ENCODE data around the gene VAPB. TPM values are rescaled to one million over a fixed set of nuclear protein-coding genes. Genes with fewer than 3 reads are reported as not detected.

VAPB gene
- polyA plus RNA-seq, 3 donors, result 8.5 to 14.3 (median 10.1) TPM

GRCh38 chr20:58440021-58440767 lies 51.2 kb downstream of the VAPB start:
- no peak overlapping the region for H3K4me3 Mint-ChIP-seq
- no peak for TF ChIP-seq CTCF (IDR thresholded peaks at IDR 0.05)
- no peak overlapping the region for H2AFZ ChIP-seq (ENCODE audit: insufficient read depth, low read depth, low read length, poor library complexity, severe bottlenecking)
- no peaks in the 10 kb centered on the region for H3K27me3 ChIP-seq (ENCODE audit: control insufficient read depth in 2 of 2, insufficient read depth in 2 of 2, low read length in 2 of 2)
- no peaks in the 10 kb centered on the region for H3K4me1 Mint-ChIP-seq
- H3K27ac Mint-ChIP-seq, result no peak overlapping the region
- H3K4me2 ChIP-seq (replicated peaks; ENCODE audit: extremely low read depth, low read length, poor library complexity, severe bottlenecking), result no peak overlapping the region
- peaks cover 47 to 93% of the 10 kb centered on the region in 2 donors for H3K36me3 ChIP-seq (replicated peaks in 1 of 2; ENCODE audit: control insufficient read depth in 1 of 2, insufficient read depth in 2 of 2, low read length in 2 of 2)
- H3K27me3 Mint-ChIP-seq (ENCODE audit: low read depth in 3 of 3), result no peaks in the 10 kb centered on the region
- no peak for DNase-seq
- H4K20me1 ChIP-seq (ENCODE audit: insufficient read depth, low read length), result peaks cover 57% of the 10 kb centered on the region
- no peaks in the 10 kb centered on the region for H3K4me1 ChIP-seq (ENCODE audit: control insufficient read depth in 1 of 2, insufficient read depth in 2 of 2, low read length in 2 of 2)
- no peaks in the 10 kb centered on the region for H3K9me3 ChIP-seq (replicated peaks in 1 of 2; ENCODE audit: control insufficient read depth in 1 of 2, insufficient read depth in 1 of 2, low read length in 2 of 2)
- H3K79me2 ChIP-seq (ENCODE audit: insufficient read depth, low read length), result peaks cover 26% of the 10 kb centered on the region
- H3K27ac ChIP-seq (ENCODE audit: low read depth in 1 of 2, low read length in 2 of 2), result no peak overlapping the region
- H3K36me3 Mint-ChIP-seq, result peaks cover 66 to 78% of the 10 kb centered on the region in 2 donors
- no peak overlapping the region for H3K4me3 ChIP-seq (replicated peaks in 1 of 3; ENCODE audit: low read depth in 2 of 3, low read length in 3 of 3)
- WGBS (ENCODE audit: insufficient coverage), result no CpG with 5 or more reads among the region's 5 CpGs
- intact Hi-C loops (cut with micrococcal nuclease), result loop anchor here in 1 of 2 donors (10.0 kb wide), 1 partner anchor 205 kb away; no protein-coding TSS in a partner anchor
- H3K9me3 Mint-ChIP-seq, result no peaks in the 10 kb centered on the region
- H3K9ac ChIP-seq (ENCODE audit: insufficient read depth, low read length, poor library complexity, severe bottlenecking), result no peak overlapping the region

GRCh38 chr20:58441723-58442122 lies 52.7 kb downstream of the VAPB start:
- peak overlapping the region in 3 of 7 donors; percentile 26 to 61 (median 50) for H3K27ac Mint-ChIP-seq
- no peaks in the 10 kb centered on the region for H3K4me1 ChIP-seq (ENCODE audit: control insufficient read depth in 1 of 2, insufficient read depth in 2 of 2, low read length in 2 of 2)

More at GRCh38 chr20:58441723-58442122, 52.7 kb downstream of the VAPB start:
- H3K27me3 ChIP-seq (ENCODE audit: control insufficient read depth in 2 of 2, insufficient read depth in 2 of 2, low read length in 2 of 2), result no peaks in the 10 kb centered on the region
- Mint-ChIP-seq H3K9me3 (no peaks in the 10 kb centered on the region), H3K4me1 (no peaks in the 10 kb centered on the region), H3K4me3 (no peak overlapping the region), H3K36me3 (peaks cover 75 to 89% of the 10 kb centered on the region in 2 donors), H3K27me3 (ENCODE audit: low read depth in 3 of 3) (no peaks in the 10 kb centered on the region)
- H3K27ac ChIP-seq (ENCODE audit: low read depth in 1 of 2, low read length in 2 of 2), result no peak overlapping the region
- peaks cover 60 to 98% of the 10 kb centered on the region in 2 donors for H3K36me3 ChIP-seq (replicated peaks in 1 of 2; ENCODE audit: control insufficient read depth in 1 of 2, insufficient read depth in 2 of 2, low read length in 2 of 2)
- H3K9me3 ChIP-seq (replicated peaks in 1 of 2; ENCODE audit: control insufficient read depth in 1 of 2, insufficient read depth in 1 of 2, low read length in 2 of 2), result no peaks in the 10 kb centered on the region
- H3K4me3 ChIP-seq (replicated peaks in 1 of 3; ENCODE audit: low read depth in 2 of 3, low read length in 3 of 3), result no peak overlapping the region
- H3K9ac ChIP-seq (ENCODE audit: insufficient read depth, low read length, poor library complexity, severe bottlenecking), result no peak overlapping the region
- TF ChIP-seq CTCF (IDR thresholded peaks at IDR 0.05), result no peak
- no peak overlapping the region for H2AFZ ChIP-seq (ENCODE audit: insufficient read depth, low read depth, low read length, poor library complexity, severe bottlenecking)
- peaks cover 44% of the 10 kb centered on the region for H4K20me1 ChIP-seq (ENCODE audit: insufficient read depth, low read length)
- DNase-seq, result no peak
- no peak overlapping the region for H3K4me2 ChIP-seq (replicated peaks; ENCODE audit: extremely low read depth, low read length, poor library complexity, severe bottlenecking)
- intact Hi-C loops (cut with micrococcal nuclease), result loop anchor here in 1 of 2 donors (10.0 kb wide), 1 partner anchor 207 kb away; no protein-coding TSS in a partner anchor
- peaks cover 16% of the 10 kb centered on the region for H3K79me2 ChIP-seq (ENCODE audit: insufficient read depth, low read length)

All from CD14-positive monocyte (primary cell).